Peyer's patch (tissue), 4 donors: ENCODE data around the gene RHOD. TPM values are rescaled to one million over a fixed set of nuclear protein-coding genes. Genes with fewer than 3 reads are reported as not detected.

ENCODE experiments used
- DNase-seq, 3 donors: peaks; one replicate each; pipeline ENCODE4 v3.0.0-alpha.2; 2017 to 2019
- H3K27ac ChIP-seq, 4 donors: fragments of 200-600 bp; sonication (generic); one replicate each; pipeline ENCODE4 v1.5.1; 2016 to 2019
- H3K27me3 ChIP-seq, 2 donors: fragments of 200-600 bp; sonication (generic); one replicate each; pipeline ENCODE4 v1.5.1; 2019
- H3K36me3 ChIP-seq, 3 donors: fragments of 200-600 bp; sonication (generic); one replicate each; pipeline ENCODE4 v1.5.1; 2016 to 2019
- H3K4me1 ChIP-seq, 4 donors: fragments of 200-600 bp; sonication (generic); one replicate each; pipeline ENCODE4 v1.5.1; 2016 to 2019
- H3K4me3 ChIP-seq, 4 donors: fragments of 200-600 bp; sonication (generic); 1 replicate in 3 of 4; 2 replicates in 1 of 4; pipeline ENCODE4 v1.5.1; 2016 to 2019; ENCODE audit warnings: mild to moderate bottlenecking in 1 of 4
- H3K9me3 ChIP-seq, 4 donors: fragments of 200-600 bp; sonication (generic); one replicate each; pipeline ENCODE4 v1.5.1; 2016 to 2019; ENCODE audit warnings: mild to moderate bottlenecking in 1 of 4
- CTCF ChIP-seq, 6 experiments: fragments of 450-650 bp in 4 of 6; fragments of 200-600 bp in 2 of 6; sonication (generic) in 1 of 6; IDR thresholded peaks; one replicate each; pipeline ENCODE4 v1.5.1; 2017 to 2019; ENCODE audit warnings: antibody characterized with exemption in 6 of 6, mild to moderate bottlenecking in 3 of 6, moderate library complexity in 1 of 6
- POLR2A ChIP-seq, 2 donors: fragments of 450-650 bp; IDR thresholded peaks; one replicate each; pipeline ENCODE4 v1.5.1; 2017; ENCODE audit warnings: antibody characterized with exemption in 2 of 2, mild to moderate bottlenecking in 2 of 2, moderate library complexity in 2 of 2
- total RNA-seq, 4 donors: library from RNA; depleted of rRNA; stranded (reverse); fragments of >200 nt; gene quantifications; one replicate each; pipeline ENCODE4 v1.1.0, GENCODE V29; 2016

The RHOD gene
- total RNA-seq, 4 donors from 2014 or later = 9.9 to 26.3 (median 21.2) TPM

GRCh38 chr11:67024410-67024809 lies 32.2 kb upstream of the RHOD start:
- DNase-seq = peak in 1 of 3 donors; percentile 24
- TF ChIP-seq POLR2A (IDR thresholded peaks at IDR 0.05) = no peak
- TF ChIP-seq CTCF (IDR thresholded peaks at IDR 0.05) = no peak
- Histone ChIP-seq H3K4me3 (no peak overlapping the region), H3K36me3 (no peaks in the 10 kb centered on the region), H3K27me3 (peaks cover 0 to 8% of the 10 kb centered on the region in 2 donors), H3K4me1 (peaks cover 0 to 24% (median 16%) of the 10 kb centered on the region in 4 donors), H3K27ac (no peak overlapping the region), H3K9me3 (no peaks in the 10 kb centered on the region)

DNA sequence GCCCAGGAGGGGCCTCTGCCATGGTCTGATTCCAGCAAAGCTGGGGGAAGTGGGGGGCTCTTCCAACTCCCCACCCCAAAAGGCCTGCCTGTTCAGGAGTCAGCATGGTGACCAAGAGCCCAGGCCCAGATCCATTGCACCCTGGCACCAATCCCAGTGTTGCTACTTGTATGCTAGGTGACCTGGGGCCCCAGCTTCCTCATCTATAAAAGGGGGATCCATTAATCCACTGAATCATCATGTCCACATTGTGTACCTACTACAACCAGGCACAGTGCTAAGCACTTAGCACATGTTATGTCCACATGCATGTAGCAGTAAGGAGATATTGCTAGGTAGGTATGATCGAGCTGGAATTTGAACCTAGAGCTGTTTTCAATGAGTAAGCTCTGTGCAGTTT lies 31.7 kb upstream of the RHOD start:
- DNase-seq = no peak
- Histone ChIP-seq H3K27me3 (peaks cover 0 to 8% of the 10 kb centered on the region in 2 donors), H3K36me3 (no peaks in the 10 kb centered on the region), H3K4me3 (no peak overlapping the region), H3K27ac (no peak overlapping the region), H3K4me1 (peaks cover 0 to 24% (median 16%) of the 10 kb centered on the region in 4 donors), H3K9me3 (no peaks in the 10 kb centered on the region)
- TF ChIP-seq POLR2A (IDR thresholded peaks at IDR 0.05) = no peak
- no peak for TF ChIP-seq CTCF (IDR thresholded peaks at IDR 0.05)

GRCh38 chr11:67025750-67026149 lies 30.9 kb upstream of the RHOD start:
- peaks cover 0 to 8% of the 10 kb centered on the region in 2 donors for H3K27me3 ChIP-seq
- DNase-seq = no peak
- H3K9me3 ChIP-seq = no peaks in the 10 kb centered on the region
- H3K36me3 ChIP-seq = no peaks in the 10 kb centered on the region
- TF ChIP-seq CTCF (IDR thresholded peaks at IDR 0.05) (no peak), POLR2A (IDR thresholded peaks at IDR 0.05) (no peak)
- H3K4me1 ChIP-seq = peaks cover 0 to 24% (median 16%) of the 10 kb centered on the region in 4 donors
- no peak overlapping the region for H3K4me3 ChIP-seq
- no peak overlapping the region for H3K27ac ChIP-seq

DNA sequence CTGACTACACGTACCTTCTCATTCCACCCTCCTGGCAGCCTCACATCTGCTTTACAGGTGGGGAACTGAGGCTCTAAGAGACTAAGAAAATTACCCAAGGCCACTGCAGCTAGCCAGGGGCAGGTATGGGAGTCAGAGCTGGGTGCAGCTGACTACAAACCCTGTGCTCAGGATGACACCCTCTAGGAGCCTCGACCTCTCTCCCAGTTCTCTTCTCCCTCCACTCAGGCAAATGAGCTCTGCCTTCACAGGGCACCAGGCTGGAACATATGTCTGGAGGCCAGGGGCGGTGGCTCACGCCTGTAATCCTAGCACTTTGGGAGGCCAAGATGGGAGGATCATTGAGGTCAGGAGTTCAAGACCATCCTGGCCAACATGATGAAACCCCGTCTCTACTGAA lies 29.7 kb upstream of the RHOD start:
- Histone ChIP-seq H3K4me1 (peaks cover 0 to 24% (median 15%) of the 10 kb centered on the region in 4 donors), H3K27ac (no peak overlapping the region)
- no peak for DNase-seq

DNA sequence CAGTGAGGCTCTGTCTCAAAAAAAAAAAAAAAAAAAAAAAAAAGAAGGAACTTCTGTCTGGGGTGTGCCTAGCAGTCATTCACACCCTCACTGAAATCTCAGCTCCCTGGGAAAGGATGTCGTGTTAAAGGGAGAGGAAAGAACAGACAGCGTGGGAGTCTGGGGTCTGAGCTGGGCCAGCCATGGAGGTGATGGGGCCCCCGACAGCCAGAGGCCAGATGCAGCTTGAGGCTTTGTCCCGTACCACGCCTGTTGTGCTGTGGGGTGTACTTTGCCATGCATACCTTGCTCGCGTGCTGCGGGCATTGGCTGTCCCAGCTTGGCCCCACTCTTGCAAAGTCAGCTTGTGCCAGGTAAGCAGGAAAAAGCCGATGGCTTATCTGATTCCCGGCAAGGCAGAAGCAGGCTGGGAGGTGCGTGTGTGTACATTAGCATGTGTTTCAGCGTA lies 29.1 kb upstream of the RHOD start:
- Histone ChIP-seq H3K9me3 (no peaks in the 10 kb centered on the region), H3K4me3 (no peak overlapping the region), H3K4me1 (peaks cover 0 to 24% (median 12%) of the 10 kb centered on the region in 4 donors), H3K27me3 (peaks cover 0 to 8% of the 10 kb centered on the region in 2 donors), H3K36me3 (no peaks in the 10 kb centered on the region), H3K27ac (no peak overlapping the region)
- TF ChIP-seq POLR2A (IDR thresholded peaks at IDR 0.05) = no peak
- TF ChIP-seq CTCF (IDR thresholded peaks at IDR 0.05) = no peak
- DNase-seq = peak in 1 of 3 donors; percentile 51

More for the DNA sequence above, 29.7 kb upstream of the RHOD start:
- peaks cover 0 to 8% of the 10 kb centered on the region in 2 donors for H3K27me3 ChIP-seq
- no peak for TF ChIP-seq CTCF (IDR thresholded peaks at IDR 0.05)
- no peak for TF ChIP-seq POLR2A (IDR thresholded peaks at IDR 0.05)
- H3K4me3 ChIP-seq = no peak overlapping the region
- H3K9me3 ChIP-seq = no peaks in the 10 kb centered on the region
- H3K36me3 ChIP-seq = no peaks in the 10 kb centered on the region
